Heart left ventricle (tissue), 16 donors: ENCODE data around the gene VEZF1. TPM values are rescaled to one million over a fixed set of nuclear protein-coding genes. Genes with fewer than 3 reads are reported as not detected.
"Not testable (repeated sequence)": the region's sequence is repeated elsewhere in the genome, so short reads cannot be mapped to it uniquely, and the experiment has no call there.

Experiments used
- ATAC-seq, 4 donors: fragments of 200-7000 bp; cut with Tn5 transposase; one replicate each; pipeline ENCODE4 v1.9.1; 2020 to 2022; ENCODE audit warnings: moderate library complexity in 4 of 4, mild to moderate bottlenecking in 3 of 4, moderate number of reproducible peaks in 1 of 4
- DNase-seq, 5 donors: peaks; one replicate each; pipeline ENCODE4 v3.0.0-alpha.2; 2020
- H3K27ac ChIP-seq, 12 donors: fragments of 200-600 bp; sonication (generic) in 4 of 12; one replicate each; pipeline versions ENCODE4 v1.5.0 to v1.8.0; 2016 to 2022; ENCODE audit warnings: mild to moderate bottlenecking in 2 of 12
- H3K27me3 ChIP-seq, 9 donors: fragments of 200-600 bp; sonication (generic) in 2 of 9; one replicate each; pipeline versions ENCODE4 v1.5.1 to v1.8.0; 2016 to 2022; ENCODE audit warnings: mild to moderate bottlenecking in 3 of 9
- H3K36me3 ChIP-seq, 9 donors: fragments of 200-600 bp; sonication (generic) in 2 of 9; one replicate each; pipeline versions ENCODE4 v1.5.0 to v1.8.0; 2018 to 2022; ENCODE audit warnings: mild to moderate bottlenecking in 2 of 9
- H3K4me1 ChIP-seq, 12 donors: fragments of 200-600 bp; sonication (generic) in 4 of 12; one replicate each; pipeline versions ENCODE4 v1.5.0 to v1.8.0; 2016 to 2022; ENCODE audit warnings: mild to moderate bottlenecking in 3 of 12
- H3K4me3 ChIP-seq, 12 donors: fragments of 200-600 bp; sonication (generic) in 4 of 12; one replicate each; pipeline versions ENCODE4 v1.5.0 to v1.8.0; 2017 to 2022; ENCODE audit warnings: mild to moderate bottlenecking in 9 of 12, moderate library complexity in 4 of 12
- H3K9me3 ChIP-seq, 12 donors: fragments of 200-600 bp; sonication (generic) in 4 of 12; one replicate each; pipeline versions ENCODE4 v1.5.0 to v1.8.0; 2016 to 2022; ENCODE audit warnings: mild to moderate bottlenecking in 1 of 12
- POLR2A ChIP-seq, 2 donors: fragments of 450-650 bp; IDR thresholded peaks; one replicate each; pipeline ENCODE4 v1.6.1; 2017; ENCODE audit warnings: antibody characterized with exemption in 2 of 2, mild to moderate bottlenecking in 2 of 2, moderate library complexity in 2 of 2
- WGBS, 4 donors: extraction: QIAGEN DNeasy Blood & Tissue Kit in 2 of 4; methylation state at CpG; one replicate each; pipeline versions ENCODE4 v1.1.5 to v1.1.7; 2013 to 2018; 5-methylcytosine and 5-hydroxymethylcytosine counted together
- intact Hi-C, 10 donors: fragments of 100-400 bp; cut with DNase I; formaldehyde crosslinking; loops; one replicate each; pipeline versions ENCODE4 v1.11.1 to v1.14.2; 2022
- polyA plus RNA-seq, 2 donors: library from polyadenylated mRNA; stranded (reverse); fragments of 200-250 nt; gene quantifications; one replicate each; pipeline ENCODE4 v1.2.3, GENCODE V29; 2013
- total RNA-seq, 9 donors: library from RNA; depleted of rRNA in 2 of 9; stranded (reverse); fragments of >200 nt in 2 of 9; fragmentation: NEBNext Ultra II Directional in 3 of 9; extraction: Animal tissue kit (Norgen Biotek cat#: 25700) in 3 of 9; gene quantifications; one replicate each; pipeline versions ENCODE4 v1.1.0 to v1.2.4, GENCODE V29; 2016 to 2023
- TF ChIP-seq, protein P1 (sequence below), 12 donors: fragments of 200-600 bp; sonication (generic) in 4 of 12; IDR thresholded peaks; one replicate each; pipeline versions ENCODE4 v1.5.0 to v1.8.0; 2018 to 2022; ENCODE audit warnings: antibody characterized with exemption in 12 of 12, mild to moderate bottlenecking in 5 of 12
- donor health status: ischemic (EF 13 %, LVEDD 7.1; RV severe dilation, severe dysfunction).
- donor health status: healthy with polysubstance abuse.
- donor health status: DM: no; HTN: yes; CAD: no.
- donor health status: DM: no; HTN: no; CAD: no.
- donor health status: ischemic (EF 25% LVEDD 6.9; RV normal size, moderate dysfunction).
- donor health status: ischemic (EF 25% LVEDD 5.7; RV mildly dilated, moderate dysfunction).
- donor health status: healthy.
- donor health status: DM: yes; HTN: yes; CAD: no.
- donor health status: ischemic (EF 35%, LVEDD 5.7; RV mildly dilated, moderate dysfunction).
- donor health status: nonischemic (EF 11% LVEDD 7.7; RV severe dilation, severe dysfunction).
- donor health status: DM: yes; HTN: yes; CAD: no.
- donor health status: PGD.
- donor health status: ischemic (EF 29% LVEDD 5.4; RV normal size, mild dysfunction).
- donor health status: nonischemic (EF 23%, LVEDD 6.1; RV moderate dilation, normal function).

VEZF1 gene
- total and polyA plus RNA-seq, 11 donors, result 18.2 to 85.6 (median 62.3) TPM

GRCh38 chr17:57965521-57966160 lies 22.4 kb downstream of the VEZF1 start:
- ATAC-seq (no peak), DNase-seq (peak in 1 of 5 donors; percentile 15)
- H3K36me3 ChIP-seq, result no peaks in the 10 kb centered on the region
- intact Hi-C loops, result no loop called here
- no peak overlapping the region for H3K4me3 ChIP-seq
- peaks cover 0 to 3% (median 0%) of the 10 kb centered on the region in 12 donors for H3K4me1 ChIP-seq
- H3K9me3 ChIP-seq, result no peaks in the 10 kb centered on the region
- H3K27ac ChIP-seq, result no peak overlapping the region
- TF ChIP-seq POLR2A (IDR thresholded peaks at IDR 0.05), result no peak
- TF ChIP-seq, protein P1, sequence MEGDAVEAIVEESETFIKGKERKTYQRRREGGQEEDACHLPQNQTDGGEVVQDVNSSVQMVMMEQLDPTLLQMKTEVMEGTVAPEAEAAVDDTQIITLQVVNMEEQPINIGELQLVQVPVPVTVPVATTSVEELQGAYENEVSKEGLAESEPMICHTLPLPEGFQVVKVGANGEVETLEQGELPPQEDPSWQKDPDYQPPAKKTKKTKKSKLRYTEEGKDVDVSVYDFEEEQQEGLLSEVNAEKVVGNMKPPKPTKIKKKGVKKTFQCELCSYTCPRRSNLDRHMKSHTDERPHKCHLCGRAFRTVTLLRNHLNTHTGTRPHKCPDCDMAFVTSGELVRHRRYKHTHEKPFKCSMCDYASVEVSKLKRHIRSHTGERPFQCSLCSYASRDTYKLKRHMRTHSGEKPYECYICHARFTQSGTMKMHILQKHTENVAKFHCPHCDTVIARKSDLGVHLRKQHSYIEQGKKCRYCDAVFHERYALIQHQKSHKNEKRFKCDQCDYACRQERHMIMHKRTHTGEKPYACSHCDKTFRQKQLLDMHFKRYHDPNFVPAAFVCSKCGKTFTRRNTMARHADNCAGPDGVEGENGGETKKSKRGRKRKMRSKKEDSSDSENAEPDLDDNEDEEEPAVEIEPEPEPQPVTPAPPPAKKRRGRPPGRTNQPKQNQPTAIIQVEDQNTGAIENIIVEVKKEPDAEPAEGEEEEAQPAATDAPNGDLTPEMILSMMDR (IDR thresholded peaks at IDR 0.05), result no peak
- 81 to 87% (median 86%) methylated on average over 26 of the region's 26 CpGs for WGBS, 4 donors
- H3K27me3 ChIP-seq, result no peaks in the 10 kb centered on the region

DNA sequence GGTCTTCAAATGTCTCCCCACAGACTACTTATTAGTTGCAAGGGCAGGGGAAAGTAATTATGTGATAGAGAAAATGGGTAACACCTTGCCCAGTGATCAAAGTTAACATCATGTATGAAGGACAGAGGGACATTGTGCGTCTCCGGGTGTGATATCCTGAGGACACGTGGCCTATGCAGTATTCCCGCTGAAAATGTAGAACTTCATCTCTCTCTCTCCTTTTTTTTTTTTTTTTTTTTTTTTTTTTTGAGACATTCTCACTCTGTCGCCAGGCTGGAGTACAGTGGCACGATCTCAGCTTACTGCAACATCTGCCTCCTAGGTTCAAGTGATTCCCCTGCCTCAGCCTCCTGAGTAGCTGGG lies 24.9 kb downstream of the VEZF1 start:
- H3K4me1 ChIP-seq, result peaks cover 0 to 3% (median 0%) of the 10 kb centered on the region in 12 donors
- no peaks in the 10 kb centered on the region for H3K27me3 ChIP-seq
- no peaks in the 10 kb centered on the region for H3K9me3 ChIP-seq
- no peaks in the 10 kb centered on the region for H3K36me3 ChIP-seq
- intact Hi-C loops, result no loop called here
- ATAC-seq (no peak), DNase-seq (no peak)
- H3K27ac ChIP-seq, result no peak overlapping the region
- H3K4me3 ChIP-seq, result no peak overlapping the region
- no peak for TF ChIP-seq POLR2A (IDR thresholded peaks at IDR 0.05)
- TF ChIP-seq, protein P1 (IDR thresholded peaks at IDR 0.05), result no peak
- whole genome bisulfite sequencing, 4 donors, result 90 to 95% (median 93%) methylated on average over 6 of the region's 6 CpGs

DNA sequence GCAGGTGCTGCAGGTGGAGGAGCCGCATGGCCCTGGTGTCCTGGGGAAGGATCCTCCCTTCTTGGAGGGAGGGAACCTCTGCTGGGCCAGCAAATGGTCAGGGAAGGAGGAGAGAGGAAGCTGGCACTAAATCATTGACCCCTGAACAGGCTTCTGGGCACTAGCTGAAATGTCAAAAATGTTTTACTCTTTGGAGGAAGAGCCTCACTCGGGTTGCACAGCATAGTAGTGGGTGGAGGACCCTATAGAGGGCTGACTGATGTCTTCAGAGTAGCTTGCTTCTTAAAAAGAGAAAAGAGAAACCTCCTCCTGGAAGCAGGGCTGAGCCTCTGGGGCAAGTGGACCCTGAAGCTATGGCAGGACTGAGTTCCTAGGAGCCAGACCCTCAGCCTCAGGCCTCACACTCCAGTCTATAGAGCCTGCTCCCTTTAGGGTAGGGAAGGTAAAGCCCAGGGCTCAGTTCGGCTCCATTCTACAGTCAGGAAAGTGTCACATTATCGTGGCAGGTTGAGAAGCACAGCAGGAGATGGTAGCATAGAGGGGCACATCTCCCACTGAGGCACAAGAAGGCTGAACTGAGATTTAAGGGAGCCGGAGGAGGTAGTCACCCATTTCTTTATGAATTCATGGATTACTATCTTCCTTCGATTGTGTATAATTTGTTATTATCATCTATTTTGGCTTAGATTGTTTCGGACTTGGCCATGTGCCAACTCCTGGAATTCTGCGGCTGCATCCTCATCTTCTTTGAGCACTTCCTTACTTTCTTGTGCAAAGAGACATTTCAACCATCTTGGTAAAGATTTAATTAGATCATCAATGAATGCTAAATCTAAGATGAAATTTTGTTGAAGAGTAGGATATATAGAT lies 25.5 kb downstream of the VEZF1 start:
- TF ChIP-seq, protein P1 (IDR thresholded peaks at IDR 0.05), result no peak
- no peak for TF ChIP-seq POLR2A (IDR thresholded peaks at IDR 0.05)
- Histone ChIP-seq H3K4me3 (no peak overlapping the region), H3K27me3 (no peaks in the 10 kb centered on the region), H3K4me1 (peaks cover 0 to 3% (median 0%) of the 10 kb centered on the region in 12 donors), H3K9me3 (no peaks in the 10 kb centered on the region), H3K27ac (no peak overlapping the region), H3K36me3 (no peaks in the 10 kb centered on the region)
- DNase-seq (peak in 1 of 5 donors; percentile 9), ATAC-seq (no peak)
- 71 to 75% (median 72%) methylated on average over 8 of the region's 8 CpGs for WGBS, 4 donors
- intact Hi-C loops, result no loop called here

- intact Hi-C loops, result loop anchor here in 4 of 10 donors (5.0 kb wide), 5 partner anchors 43 to 83 kb away; no protein-coding TSS in a partner anchor
- TF ChIP-seq, protein P1 (IDR thresholded peaks at IDR 0.05), result no peak
- TF ChIP-seq POLR2A (IDR thresholded peaks at IDR 0.05), result no peak
- 85 to 90% (median 89%) methylated on average over 6 of the region's 6 CpGs for whole genome bisulfite sequencing, 4 donors
Observed at GRCh38 chr17:57959929-57960328, 28.1 kb downstream of the VEZF1 start.

DNA sequence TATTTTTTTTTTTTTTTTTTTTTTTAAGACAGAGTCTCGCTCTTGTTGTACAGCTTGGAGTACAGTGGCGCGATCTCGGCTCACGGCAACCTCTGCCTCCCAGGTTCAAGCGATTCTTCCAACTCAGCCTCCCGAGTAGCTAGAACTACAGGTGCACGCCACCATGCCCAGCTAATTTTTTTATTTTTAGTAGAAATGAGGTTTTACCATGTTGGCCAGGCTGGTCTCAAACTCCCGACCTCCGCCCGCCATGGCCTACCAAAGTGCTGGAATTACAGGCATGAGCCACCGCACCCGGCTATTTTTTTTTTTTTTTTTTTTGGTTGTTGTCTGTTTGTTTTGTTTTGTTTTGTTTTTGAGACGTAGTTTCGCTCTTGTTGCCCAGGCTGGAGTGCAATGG lies 29.7 kb downstream of the VEZF1 start:
- not testable (repeated sequence) for ATAC-seq, H3K4me3 ChIP-seq
- WGBS, 4 donors, result 93 to 99% (median 98%) methylated on average over 13 to 15 of the region's 15 CpGs

More at GRCh38 chr17:57959929-57960328, 28.1 kb downstream of the VEZF1 start:
- H3K4me3 ChIP-seq, result no peak overlapping the region
- H3K36me3 ChIP-seq, result no peaks in the 10 kb centered on the region
- ATAC-seq (no peak), DNase-seq (peak in 1 of 5 donors; percentile 6)
- peaks cover 0 to 4% (median 0%) of the 10 kb centered on the region in 9 donors for H3K27me3 ChIP-seq
- no peak overlapping the region for H3K27ac ChIP-seq
- H3K9me3 ChIP-seq, result no peaks in the 10 kb centered on the region
- peaks cover 0 to 15% (median 10%) of the 10 kb centered on the region in 12 donors for H3K4me1 ChIP-seq

More for the DNA sequence above, 29.7 kb downstream of the VEZF1 start:
- not testable (repeated sequence) for H3K9me3 ChIP-seq, DNase-seq, H3K36me3 ChIP-seq, H3K27me3 ChIP-seq, H3K27ac ChIP-seq
- intact Hi-C loops, result loop anchor here in 4 of 10 donors (5.0 kb wide), 5 partner anchors 41 to 81 kb away; no protein-coding TSS in a partner anchor
- H3K4me1 ChIP-seq, result peaks cover 0 to 27% (median 18%) of the 10 kb centered on the region in 12 donors
